Measurements from ENCODE around the gene TMEM243.

The TMEM243 gene

GRCh38 chr7:87159538-87159937, 60.0 kb downstream of the TMEM243 start:
- DNase-seq (ENCODE audit: low spot score) (no peak), FAIRE-seq (no peak)

GRCh38 chr7:87156709-87157108, 62.8 kb downstream of the TMEM243 start:
- FAIRE-seq = no peak
- no peak for DNase-seq (ENCODE audit: low spot score)

- FAIRE-seq (no peak), DNase-seq (ENCODE audit: low spot score) (no peak)
Measured at GRCh38 chr7:87155788-87156187, 63.7 kb downstream of the TMEM243 start.

- no peak for FAIRE-seq
Measured at GRCh38 chr7:87154569-87154968, 65.0 kb downstream of the TMEM243 start.

GRCh38 chr7:87154166-87154565, 65.4 kb downstream of the TMEM243 start:
- DNase-seq (ENCODE audit: low spot score) (no peak), FAIRE-seq (no peak)

More at GRCh38 chr7:87154569-87154968, 65.0 kb downstream of the TMEM243 start:
- DNase-seq (ENCODE audit: low spot score) = no peak

- DNase-seq (ENCODE audit: low spot score) (peak; percentile 32), FAIRE-seq (peak; percentile 51)
Measured at GRCh38 chr7:87152897-87153641, 66.5 kb downstream of the TMEM243 start.

GRCh38 chr7:87152112-87152896, 67.2 kb downstream of the TMEM243 start, which contains the start of gene DMTF1:
DMTF1 (plus strand) TSS chr7:87152453; CDS start chr7:87164942, 12,489 bp downstream.
- DNase-seq (ENCODE audit: low spot score) (peak; percentile 96), FAIRE-seq (peak; percentile 65)

GRCh38 chr7:87151729-87152111, 67.8 kb downstream of the TMEM243 start:
- no peak for FAIRE-seq
- DNase-seq (ENCODE audit: low spot score) = no peak

GRCh38 chr7:87151002-87151728, 68.4 kb downstream of the TMEM243 start:
- no peak for FAIRE-seq
- DNase-seq (ENCODE audit: low spot score) = no peak

- no peak for DNase-seq (ENCODE audit: low spot score)
- no peak for FAIRE-seq
Measured at GRCh38 chr7:87148332-87148955, 71.1 kb downstream of the TMEM243 start.

- FAIRE-seq (no peak), DNase-seq (ENCODE audit: low spot score) (no peak)
Measured at GRCh38 chr7:87147500-87147899, 72.0 kb downstream of the TMEM243 start.

GRCh38 chr7:87146740-87147386, 72.7 kb downstream of the TMEM243 start:
- no peak for DNase-seq (ENCODE audit: low spot score)
- no peak for FAIRE-seq
